C1 segment of cervical spinal cord (tissue), 14 donors: ENCODE data around the gene MYOM1.

Source experiments
- DNase-seq, 14 donors: peaks; one replicate each; lab custom pipeline; 2025; lab: John Stamatoyannopoulos, UW

MYOM1 gene

DNA sequence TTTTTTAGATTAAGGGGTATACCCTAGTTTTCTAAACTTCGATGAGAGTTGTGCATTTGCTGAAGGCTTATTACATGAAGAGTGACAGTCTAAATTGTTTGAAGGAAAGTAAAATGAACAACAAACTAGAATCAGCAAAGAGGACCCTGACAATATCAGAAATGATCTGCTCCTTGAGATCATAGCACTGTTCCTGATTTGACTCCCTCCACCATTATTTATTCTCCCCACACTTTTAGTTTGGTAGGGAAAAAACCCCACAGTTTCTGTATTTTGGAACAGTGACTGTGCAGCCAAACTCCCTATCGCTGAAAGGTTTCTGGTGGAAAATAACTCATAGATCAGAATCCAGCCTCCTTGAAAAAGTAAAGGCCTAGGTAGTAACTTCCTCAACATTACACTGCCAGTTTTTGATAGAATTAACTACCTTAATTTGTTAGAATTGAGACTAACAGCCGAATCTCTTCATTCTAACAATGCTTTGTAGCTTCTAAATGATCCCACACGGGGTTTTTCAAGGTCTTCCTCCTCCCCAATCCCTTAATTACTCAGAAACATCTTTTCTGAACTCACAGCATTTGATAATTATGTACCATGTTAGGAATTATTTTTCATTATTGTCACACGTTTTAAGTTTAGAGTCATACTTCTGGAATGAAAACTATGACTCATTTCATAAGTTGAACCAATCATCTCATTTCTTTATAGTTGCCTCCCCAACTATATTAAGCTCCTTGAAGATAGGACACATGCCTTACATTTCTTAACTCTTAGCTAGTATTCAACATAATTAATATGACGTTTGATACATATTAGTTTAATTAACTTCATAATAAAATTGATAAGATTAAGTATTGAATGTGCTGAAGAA, 30.7 kb upstream of the MYOM1 start:
- DNase-seq, result no peak

DNA sequence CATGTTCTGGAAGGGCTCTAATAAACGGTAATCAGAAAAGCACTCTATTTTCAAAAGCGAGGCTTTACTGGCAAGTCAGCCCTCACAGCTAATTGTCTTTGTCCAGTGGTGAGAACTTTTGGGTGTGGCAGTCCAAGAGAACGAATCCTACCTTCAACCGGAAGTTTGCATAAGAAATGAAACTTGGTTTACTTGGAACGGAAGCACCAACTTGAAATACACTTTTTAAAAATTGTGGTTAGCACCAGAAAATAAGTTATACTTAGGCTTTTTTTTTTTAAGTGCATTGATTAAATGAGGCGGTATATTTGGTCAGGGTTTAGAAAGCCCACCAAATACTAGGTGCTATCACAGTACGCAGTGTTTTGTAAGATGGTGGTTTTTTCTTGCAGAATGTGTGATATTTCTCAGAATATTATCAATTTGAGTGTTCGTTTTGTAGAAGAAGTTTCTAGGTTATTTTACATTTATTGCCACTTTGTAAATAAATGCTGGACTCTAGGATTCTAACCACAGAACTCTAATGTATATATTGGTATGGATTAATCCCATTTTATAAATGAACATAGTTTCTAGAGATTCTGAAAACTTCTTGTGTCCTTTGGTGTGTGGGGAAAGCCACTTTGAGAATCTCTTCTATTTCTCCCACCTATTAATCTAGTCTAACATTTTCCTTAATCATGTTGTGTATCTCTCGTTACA, 29.0 kb upstream of the MYOM1 start:
- no peak for DNase-seq

DNA sequence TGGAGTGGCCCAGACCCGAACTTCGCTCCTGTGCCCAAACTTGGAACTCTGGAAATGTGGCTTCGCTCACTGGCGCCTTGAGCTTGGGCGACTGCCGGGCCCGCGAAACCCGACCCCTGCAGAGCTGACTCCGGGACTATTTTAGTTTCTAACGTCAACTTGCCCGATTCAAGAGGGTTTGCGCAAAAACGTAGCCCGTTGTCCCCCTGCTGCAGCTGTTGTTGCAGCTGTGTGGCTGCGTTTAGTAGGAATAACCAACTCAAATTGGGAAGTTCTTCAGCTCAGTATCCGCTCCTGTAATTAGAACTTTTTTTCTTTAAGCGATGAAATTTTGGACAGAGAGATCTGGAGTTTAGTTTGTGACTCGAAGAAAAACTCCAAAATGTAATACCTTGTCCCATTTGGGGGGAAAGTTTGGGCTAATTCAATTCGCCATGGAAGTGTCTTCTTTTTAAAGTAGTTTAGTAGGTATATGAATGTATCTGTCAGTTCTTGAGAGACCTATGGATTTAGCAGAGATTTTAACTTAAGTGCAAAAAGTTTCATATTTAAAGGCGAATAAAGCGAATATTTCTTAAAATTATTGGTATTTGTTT, 28.4 kb upstream of the MYOM1 start:
- peak in 4 of 14 donors; percentile 43 to 59 (median 52) for DNase-seq

DNA sequence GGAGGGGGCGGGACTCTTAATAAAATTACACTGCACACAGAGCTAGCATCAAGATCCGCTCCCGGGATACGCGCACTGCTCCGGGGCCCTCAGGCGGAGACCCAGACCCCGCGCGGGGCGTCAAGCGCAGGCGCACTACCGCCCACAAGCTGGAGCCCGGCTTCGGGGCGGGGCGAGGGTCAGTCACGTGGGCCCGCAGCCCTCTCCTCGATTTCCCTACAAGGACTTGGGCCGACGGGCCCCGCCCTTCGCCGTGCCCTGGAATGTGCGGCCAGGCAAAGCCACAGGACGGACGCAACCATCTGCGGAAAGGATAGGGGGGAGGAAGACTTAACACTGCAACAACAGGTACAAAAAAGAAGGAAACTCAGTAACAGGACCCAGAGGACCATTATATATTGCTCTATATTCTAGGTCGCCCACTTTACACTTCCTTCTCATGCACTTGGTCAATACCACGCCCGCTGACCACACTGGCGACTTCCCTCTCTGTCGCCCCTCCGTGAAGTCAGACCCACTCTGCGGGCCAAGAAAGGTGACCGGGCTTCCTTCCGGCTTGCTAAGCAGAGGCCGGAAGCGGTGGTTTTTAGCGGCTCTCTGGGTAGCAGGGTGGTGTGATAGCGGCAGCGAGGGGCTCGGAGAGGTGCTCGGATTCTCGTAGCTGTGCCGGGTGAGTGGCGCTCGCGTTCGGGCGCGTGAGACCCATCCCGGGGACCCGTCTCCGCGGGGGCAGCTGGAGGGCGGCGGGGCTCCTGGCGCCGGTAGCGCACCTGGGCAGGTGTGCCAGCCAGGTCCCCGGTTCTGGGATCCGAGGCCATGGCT, 27.7 kb upstream of the MYOM1 start, which contains the start of gene MYL12A:
TSS of gene MYL12A (plus strand) at position 562 of the 822 bp plus-strand sequence. CDS start 5,447 bp downstream, outside the sequence.
- DNase-seq, result peak; percentile 65 to 96 (median 92)

DNA sequence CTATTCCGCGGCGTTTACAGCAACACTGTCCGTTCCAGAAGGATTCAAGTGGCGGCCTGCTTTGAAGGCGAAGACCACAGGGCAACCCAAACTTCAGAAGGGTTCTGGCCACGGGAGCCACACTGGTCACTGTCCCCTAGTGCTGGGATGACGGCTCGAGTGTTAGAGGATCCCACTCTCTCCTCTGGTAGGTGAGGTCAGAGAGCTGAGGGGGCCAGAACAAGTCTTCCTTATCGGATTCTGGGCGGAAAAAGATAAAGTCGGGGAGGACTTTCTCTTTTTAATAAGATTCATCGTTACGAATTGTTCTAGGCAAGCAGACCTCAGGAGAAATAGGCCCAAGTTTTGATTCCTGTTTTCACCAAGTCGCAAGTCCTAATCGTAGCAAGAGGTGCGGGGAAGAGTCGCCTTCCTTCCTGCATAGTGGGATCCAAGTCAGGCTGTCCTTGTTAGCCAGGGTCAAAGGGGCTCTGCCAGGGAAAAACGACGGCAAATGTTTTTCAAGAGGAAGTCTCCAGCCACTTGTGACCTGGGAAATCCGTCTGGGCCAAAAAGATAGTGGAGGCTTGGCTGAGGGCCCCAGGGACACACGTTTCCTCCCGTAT, 27.0 kb upstream of the MYOM1 start:
- DNase-seq, result peak in 12 of 14 donors; percentile 10 to 78 (median 52)

DNA sequence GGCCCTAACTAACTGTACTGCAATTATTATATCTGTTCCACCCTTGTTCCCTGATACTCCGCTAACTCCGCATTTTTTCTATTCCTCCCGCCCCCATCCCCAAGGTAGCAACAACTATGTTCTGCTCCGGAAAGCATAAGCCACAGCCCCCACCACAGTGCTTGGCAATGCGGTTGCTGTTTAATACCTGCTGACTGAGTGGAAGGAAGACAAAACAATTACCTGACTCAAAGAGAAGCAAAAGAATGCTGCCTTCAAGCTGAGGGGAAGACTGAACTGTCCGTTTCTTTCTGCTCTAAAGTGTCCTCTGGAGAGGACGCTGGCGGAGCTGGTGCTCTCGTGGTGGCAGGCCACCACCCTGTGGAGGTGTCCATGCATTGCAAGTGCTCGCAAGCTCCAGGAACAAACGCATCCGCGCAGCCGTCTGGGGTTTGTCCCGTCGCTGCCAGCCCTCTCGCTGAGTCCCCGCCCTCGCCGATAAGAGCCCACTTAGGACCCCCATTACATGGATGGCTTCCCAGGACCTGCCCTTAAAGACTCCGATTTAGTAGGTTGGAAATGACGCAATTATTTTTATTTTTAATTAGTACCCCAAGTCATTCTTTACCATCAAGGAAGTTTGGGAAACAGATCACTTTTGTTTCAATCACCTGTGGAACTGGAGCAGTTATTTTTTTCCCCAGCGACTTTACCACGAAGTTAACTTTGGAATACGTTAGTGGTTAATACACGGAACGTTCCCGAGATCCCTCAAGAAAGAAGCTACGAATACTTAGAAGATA, 26.3 kb upstream of the MYOM1 start:
- DNase-seq, result peak in 13 of 14 donors; percentile 11 to 80 (median 69)

DNA sequence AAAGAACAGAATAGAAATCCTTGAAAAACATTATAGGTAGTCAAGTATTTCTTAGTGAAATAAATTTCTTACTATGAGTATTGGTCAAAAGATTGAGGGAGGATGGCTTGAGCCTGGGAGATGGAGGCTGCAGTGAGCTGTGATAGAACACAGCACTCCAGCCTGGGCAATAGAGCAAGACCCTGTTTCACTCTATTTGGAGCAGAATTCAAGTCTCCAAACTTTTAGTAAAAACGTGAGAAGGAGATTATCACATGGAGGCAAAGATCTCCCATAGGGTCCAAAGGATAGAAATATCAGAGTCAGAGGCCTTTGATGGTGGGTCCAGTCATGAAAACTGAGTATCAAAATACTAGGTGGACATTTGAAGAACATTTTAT, 25.4 kb upstream of the MYOM1 start:
- no peak for DNase-seq

DNA sequence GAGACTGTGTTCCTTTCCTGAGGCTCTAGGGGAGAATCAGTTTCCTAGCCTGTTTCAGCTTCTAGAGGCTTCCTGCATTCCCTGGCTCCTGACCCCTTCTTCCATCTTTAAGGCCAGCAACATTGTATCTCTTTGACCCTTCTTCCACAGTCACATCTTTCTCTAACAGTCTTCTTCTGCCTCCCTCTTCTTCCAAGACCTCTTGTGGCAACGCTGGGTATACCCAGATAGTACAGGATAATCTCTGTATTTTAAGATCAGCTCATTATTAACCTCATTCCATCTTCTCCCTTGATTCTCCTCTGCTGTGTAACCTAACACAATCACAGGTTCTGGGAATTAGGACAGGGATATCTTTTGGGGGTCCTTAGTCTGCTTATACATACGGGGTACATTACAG, 19.0 kb upstream of the MYOM1 start:
- DNase-seq, result no peak

DNA sequence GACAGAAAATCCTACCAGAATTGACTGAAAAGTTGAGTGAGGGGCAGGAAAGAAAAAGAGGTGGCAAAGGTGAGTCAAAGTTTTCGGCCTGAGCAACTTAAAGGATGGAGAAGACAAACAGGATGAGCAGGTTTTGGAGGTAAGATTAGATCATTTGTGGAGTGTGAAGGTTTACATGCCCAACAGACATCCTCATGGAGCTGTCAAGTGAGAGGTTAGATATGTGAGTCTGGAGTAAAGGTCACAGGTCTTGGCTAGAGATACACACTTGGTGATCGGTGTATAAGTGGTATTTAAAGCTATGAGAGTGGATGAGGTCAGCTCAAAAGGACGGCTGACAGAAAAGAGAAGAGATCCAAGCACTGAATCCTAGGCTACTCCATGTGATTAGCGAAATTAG, 16.7 kb upstream of the MYOM1 start:
- DNase-seq, result no peak

DNA sequence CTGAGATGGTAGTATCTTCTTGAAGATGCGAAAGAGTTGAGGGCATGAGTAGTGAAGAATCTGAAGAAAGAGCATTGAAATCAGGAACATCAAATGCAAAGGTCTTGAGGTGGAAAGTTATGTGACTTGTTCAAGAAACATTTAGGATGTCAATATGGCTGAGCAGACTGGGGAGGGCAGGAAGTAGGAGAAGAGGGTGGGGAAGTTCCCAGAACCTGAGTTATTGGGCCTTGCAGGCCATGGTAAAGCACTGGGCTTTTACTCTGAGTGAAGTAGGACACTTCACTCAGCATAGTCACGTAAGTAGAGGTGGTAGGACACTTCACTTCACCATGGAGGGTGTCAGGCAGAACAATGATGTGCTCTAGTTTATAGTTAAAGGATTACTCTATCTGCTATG, 16.1 kb upstream of the MYOM1 start:
- no peak for DNase-seq

DNA sequence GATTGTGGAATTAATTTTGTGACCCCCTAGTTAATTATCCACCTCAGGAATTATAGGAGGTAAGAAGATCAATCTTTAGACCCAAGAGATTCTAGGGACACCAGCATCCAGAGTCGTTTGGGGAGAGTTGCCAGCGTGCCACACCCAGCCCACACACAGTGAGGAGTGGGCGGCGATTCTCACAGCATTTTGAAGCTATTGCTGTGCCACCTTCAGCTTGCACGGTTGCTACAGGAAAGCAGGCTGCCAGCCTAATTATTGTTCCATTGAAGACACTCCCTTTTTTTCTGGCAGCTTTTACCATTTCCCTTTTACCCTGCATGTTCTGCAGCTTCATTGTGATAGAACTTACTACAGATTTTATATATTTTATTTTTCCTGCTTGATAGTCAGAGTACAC, 14.7 kb upstream of the MYOM1 start:
- no peak for DNase-seq

DNA sequence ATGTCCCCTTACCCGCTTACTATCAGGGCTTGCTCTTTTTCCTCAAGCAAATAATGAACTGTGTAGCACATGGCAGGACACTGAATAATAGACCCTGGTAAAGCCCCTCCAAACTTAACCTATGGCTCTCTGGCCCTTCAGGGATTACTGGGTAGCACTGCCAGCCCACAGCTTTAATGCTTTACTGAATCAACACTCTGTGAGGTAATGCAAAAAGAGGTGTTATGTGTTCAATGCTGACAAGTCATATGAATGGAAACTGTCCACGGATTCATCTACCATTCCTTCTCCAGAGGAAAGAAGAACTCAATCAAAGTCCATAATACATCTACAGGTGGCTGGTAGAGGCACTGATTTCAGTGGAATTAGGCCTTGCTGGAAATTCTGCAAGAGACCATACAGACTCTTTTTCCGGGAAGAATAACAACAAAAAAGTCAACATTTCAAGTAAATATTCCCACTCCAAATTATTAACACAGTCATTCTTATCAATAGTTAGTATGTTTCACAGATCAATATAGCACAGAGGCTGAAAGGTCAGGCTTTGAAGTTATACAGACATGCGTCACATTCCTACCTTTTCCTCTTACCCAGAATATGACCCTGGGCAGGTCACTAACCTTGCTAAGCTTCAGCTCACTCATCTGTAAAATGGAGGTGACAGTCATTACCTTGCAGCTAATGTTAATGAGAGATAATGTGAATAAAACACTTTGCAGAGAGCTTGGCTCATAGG, 13.8 kb upstream of the MYOM1 start:
- DNase-seq, result no peak

DNA sequence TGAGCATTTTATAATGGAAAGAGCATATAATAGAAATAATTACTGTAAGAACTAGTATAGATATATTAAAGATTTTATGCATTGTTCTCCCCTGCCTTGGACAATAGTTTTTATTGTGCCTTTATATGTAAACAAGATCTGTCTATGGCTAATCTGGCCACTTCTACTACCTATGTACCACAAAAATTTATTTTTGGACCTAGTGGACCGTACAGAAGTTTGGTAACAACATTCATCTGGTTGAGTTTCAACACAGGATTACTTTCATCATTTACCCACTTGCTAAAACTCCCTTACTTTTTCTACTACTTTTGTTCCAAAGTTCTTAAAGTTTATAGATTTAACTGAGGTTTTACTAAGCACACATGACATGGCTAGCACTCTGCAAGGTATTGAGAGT, 13.2 kb upstream of the MYOM1 start:
- no peak for DNase-seq

DNA sequence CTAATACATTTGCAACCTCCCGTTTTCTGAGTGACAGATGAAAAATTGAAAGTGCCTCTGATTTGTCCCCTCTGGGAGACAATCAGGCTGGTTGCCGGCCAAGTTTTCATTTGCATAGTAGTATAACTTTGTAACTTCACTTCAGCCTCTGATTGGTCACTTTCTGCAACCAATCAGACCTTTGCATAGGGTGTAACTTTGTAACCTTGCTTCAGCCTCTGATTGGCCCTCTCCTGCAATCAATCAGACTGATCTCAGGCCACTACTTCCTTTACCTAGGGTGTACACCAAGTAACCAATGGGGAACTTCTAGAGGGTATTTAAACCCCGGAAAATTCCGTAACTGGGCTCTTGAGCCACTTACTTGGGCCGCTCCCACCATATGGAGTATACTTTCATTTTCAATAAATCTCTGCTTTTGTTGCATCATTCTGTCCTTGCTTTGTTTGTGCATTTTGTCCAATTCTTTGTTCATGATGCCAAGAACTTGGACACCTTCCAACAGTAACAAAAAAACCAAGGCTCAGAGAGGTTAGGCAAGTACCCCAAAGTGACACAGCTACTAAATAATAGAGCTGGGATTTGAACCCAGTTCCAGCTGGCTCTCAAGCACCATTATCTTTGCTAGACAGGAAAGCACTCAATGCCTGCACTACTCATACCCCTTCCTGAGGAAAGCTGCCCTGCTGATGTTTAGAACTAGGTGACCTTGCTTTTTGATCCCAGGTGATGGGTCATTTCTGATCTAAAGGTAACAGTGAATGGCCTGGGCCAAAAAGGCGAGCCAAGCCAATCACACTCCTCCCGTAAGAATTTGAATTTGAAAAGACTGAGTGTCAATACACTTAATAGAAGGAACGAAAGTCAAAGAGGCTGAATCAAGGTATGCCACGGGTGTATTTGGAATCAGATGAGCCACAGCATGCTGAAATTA, 10.9 kb upstream of the MYOM1 start:
- no peak for DNase-seq

DNA sequence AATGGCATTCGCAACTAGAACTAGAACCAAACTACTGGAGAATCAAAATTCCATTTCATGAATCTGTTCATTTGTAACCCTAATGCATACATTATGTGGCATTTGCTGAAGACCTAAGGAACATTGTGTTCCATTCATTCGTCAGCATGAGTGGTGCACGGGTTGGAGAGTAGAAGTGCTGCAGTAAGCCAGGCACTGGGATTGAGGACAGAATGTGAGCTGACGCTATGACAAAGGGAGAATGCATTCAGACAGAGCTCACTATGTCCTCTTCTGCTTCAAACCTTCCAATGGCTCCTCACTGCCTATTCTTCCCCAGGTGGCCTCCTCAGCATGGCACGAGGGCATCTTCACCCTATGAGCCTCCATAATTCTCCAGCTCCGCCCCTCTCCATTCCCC, 6.3 kb upstream of the MYOM1 start:
- no peak for DNase-seq

DNA sequence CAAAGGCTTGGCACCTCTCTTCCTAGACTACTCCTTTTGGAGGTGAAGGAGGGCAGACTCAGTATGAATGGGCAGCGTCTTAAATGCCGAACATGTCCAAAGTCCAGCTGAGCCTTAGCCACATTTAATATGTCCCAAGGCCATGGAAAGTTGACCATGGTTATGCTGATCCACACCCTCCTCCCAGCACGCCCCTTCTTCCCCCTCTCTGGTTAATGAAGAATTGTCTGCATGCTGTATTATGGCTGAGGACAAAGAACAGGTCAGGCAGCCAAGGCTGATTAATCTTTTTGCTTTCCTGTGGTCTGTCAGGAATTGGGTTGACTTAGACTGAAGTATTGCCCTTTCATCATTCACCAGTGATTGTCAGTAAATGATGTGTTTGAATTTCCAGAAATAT, 5.8 kb upstream of the MYOM1 start:
- DNase-seq, result no peak

DNA sequence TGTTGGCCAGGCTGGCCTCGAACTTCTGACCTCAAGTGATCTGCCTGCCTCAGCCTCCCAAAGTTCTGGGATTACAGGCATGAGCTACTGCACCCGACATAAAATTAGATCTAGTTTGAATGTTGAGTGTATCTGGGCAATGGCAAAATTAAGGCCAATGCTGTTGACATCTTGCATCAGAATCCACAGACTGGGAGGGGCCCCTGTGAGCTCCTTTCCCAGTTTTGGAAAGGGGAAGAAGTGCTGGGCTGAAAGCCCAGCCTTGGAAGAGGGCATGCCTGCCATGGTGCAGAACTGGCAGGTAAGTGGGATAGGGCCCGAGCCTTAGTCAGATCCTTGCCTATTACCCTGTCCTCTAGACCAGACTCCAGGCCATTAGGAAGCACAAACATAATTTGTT, 4.5 kb upstream of the MYOM1 start:
- no peak for DNase-seq

DNA sequence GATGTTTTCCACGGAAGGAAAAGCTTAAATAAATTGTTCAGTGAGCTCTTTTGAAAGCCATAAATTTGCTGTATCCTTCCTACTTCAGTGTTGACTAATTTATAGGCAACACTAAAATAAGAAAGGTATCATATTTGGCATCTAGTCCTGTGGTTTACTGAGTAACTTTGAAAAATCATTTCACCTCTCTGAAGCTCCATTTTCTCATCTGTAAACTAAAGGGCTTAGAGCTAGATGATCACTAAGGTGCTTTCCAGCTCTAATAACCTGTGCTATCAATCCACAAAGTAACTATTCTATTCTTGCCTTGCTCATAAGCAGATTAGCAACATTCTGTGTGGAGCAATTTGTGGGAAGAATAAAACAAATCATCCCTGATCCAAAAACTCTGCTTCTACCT, 3.6 kb upstream of the MYOM1 start:
- DNase-seq, result no peak

DNA sequence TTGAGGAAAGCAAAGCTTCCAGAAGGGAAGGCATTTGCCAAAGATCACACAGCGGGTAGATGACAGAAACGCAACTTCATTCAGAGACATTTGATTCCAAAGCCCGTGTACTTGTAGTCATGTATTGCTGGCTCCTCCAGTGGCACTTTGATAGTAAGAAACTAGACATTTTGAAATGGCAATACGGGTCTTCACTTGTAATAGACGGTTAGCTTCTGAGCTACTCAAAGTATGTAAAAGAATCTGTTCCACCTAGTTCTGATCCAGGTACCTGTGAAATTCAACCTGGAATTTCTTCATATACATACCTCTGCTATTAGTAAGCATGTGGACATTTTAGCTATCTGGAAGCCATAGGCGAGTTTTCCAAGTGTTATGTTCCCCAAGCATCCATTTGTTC, 1.7 kb upstream of the MYOM1 start:
- no peak for DNase-seq
